Left colon (tissue), 2 donors: Measurements from ENCODE around the gene FRMD4A. TPM values are rescaled to one million over a fixed set of nuclear protein-coding genes. Genes with fewer than 3 reads are reported as not detected.

Experiments
- ATAC-seq: fragments of 200-7000 bp; cut with Tn5 transposase; one replicate; pipeline ENCODE4 v1.9.1; 2020; ENCODE audit warnings: mild to moderate bottlenecking, moderate library complexity
- DNase-seq, 2 donors: peaks; one replicate each; pipeline ENCODE4 v3.0.0-alpha.2; 2020
- intact Hi-C, 2 donors: fragments of 100-400 bp; cut with DNase I in 1 of 2; cut with micrococcal nuclease in 1 of 2; formaldehyde crosslinking; loops; one replicate each; pipeline versions ENCODE4 v1.11.2 to v1.14.0; 2022; cut with DNase I, micrococcal nuclease
- long read RNA-seq: library from polyadenylated mRNA; unstranded; transcript quantifications from one replicate; pipeline ENCODE4 v2.0.0, GENCODE V29; 2021
- total RNA-seq, 2 donors: library from RNA; stranded (reverse); fragmentation: NEBNext Ultra II Directional; extraction: Animal tissue kit (Norgen Biotek cat#: 25700); gene quantifications; one replicate each; pipeline ENCODE4 v1.2.1, GENCODE V29; 2021
- donor health status: DM: no; HTN: no; CAD: no.
- donor health status: DM: yes; HTN: yes; CAD: no.

FRMD4A gene
- total RNA-seq, result 10 to 100 TPM in 1 of 2 donors, 1 to 10 TPM in 1; 5.1 to 11.2 TPM
- long read RNA-seq, partial matches to known transcripts, result 0 of 5 reads
- long read RNA-seq, other reads (novel, unspliced or antisense), result 4 of 5 reads

DNA sequence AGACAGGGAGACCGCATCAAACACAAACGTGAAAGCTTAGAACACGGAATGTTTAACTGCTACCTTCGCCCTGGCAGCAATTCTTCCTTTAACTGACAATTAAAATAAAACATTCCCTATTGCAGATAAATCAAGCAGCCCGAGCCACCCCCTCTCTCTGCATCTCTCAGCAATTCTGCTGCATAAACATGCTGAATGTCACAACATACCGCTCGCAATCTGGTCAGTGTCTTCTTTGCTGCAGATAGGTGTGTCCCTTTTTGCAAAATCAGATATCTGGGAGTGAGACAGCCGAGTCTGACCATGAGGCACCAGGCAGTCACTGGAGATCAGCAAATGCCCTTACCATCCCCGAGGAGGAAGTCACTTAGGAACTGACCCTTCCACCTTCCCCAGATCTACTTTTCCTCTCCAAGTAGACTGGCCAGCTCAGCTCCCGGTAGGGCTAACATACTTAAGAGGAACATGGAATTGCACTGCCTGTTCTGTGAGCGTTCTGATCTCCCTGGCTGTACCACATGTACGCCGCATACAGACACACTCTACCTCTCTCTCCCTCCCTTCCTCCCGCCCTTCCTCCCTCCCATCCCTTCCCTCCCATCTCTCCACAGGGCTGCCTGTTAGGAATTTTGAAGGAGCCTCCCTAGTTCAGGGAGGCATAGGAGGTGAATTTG is at the start of gene FRMD4A:
TSS of gene FRMD4A (minus strand) at position 537 of the 674 bp plus-strand sequence.
- ATAC-seq (no peak), DNase-seq (no peak)
- intact Hi-C loops, result no loop called here

GRCh38 chr10:14379556-14380280 is 49.0 kb upstream of the FRMD4A start:
- DNase-seq, result no peak
- intact Hi-C loops, result no loop called here
- no peak for ATAC-seq

GRCh38 chr10:14378387-14378960 is 47.8 kb upstream of the FRMD4A start:
- intact Hi-C loops, result no loop called here
- ATAC-seq (no peak), DNase-seq (no peak)

DNA sequence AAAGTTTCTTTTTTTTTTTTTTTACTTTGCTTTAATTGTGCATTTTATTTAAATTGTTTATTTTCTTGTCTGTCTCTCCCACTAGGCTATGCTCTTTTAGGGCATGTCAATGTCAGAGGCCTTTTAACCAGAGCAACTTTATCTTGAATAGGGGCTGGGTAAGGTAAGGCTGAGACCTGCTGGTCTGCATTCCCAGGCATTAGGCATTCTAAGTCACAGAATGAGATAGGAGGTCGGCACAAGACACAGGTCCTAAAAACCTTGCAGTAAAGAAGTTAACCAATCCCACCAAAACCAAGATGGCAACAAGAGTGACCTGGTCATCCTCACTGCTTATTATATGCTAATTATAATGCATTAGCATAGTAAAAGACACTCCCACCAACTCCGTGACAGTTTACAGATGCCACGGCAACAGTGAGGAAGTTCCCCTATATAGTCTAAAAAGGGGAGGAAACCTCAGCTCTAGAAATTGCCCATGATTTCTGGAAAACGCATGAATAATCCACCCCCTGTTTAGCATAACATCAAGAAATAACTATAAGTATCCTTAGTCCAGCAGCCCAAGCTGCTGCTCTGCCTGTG is 47.0 kb upstream of the FRMD4A start:
- ATAC-seq, result no peak
- DNase-seq, result no peak
- intact Hi-C loops, result no loop called here

- no peak for ATAC-seq
- DNase-seq, result no peak
- intact Hi-C loops, result no loop called here
Measured at GRCh38 chr10:14374745-14375445, 44.2 kb upstream of the FRMD4A start.

DNA sequence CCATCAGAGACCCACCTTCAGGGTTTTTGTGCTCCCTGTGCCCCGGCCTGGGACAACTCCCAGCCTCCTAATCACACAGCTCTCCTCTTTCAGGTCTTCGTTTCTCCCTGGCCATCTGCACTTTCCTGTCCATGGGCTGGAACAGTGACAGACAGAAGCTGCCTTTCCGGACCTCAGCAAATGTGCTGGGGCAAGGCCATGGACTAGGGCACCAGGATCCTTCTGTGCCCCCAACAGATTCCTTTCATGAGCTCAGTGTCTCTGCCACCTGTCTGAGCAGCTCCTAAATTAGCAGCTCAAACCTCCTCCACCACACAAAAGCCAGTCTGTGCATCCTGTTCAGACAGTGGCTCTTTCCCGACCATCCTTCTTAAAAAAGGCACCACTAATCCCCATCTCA is 41.9 kb upstream of the FRMD4A start:
- no peak for ATAC-seq
- intact Hi-C loops, result no loop called here
- DNase-seq, result no peak

- ATAC-seq, result no peak
- DNase-seq, result no peak
- intact Hi-C loops, result no loop called here
Measured at GRCh38 chr10:14371581-14371980, 40.9 kb upstream of the FRMD4A start.

- no peak for ATAC-seq
- intact Hi-C loops, result no loop called here
Measured at GRCh38 chr10:14370894-14371293, 40.2 kb upstream of the FRMD4A start.

DNA sequence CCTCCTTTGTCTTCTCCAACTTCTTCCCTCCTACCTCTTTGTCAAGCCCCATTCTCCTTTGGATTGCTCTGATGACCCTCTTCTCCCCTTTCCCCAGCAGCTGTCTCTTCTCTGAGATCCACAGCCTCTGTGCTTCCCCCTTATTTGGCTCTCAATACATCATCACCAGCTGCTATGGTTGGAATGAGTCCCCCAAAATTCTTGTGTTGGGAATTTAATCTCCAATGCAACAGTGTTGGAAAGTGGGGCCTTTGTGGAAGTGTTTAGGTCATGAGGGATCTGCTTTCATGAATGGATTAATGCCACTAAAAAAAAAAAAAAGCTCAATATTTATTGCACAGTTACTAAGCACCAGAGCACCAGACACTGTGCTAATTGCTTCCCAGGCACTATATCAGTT is 39.2 kb upstream of the FRMD4A start:
- DNase-seq (no peak), ATAC-seq (no peak)
- intact Hi-C loops, result no loop called here

More at GRCh38 chr10:14370894-14371293, 40.2 kb upstream of the FRMD4A start:
- DNase-seq, result no peak

GRCh38 chr10:14366760-14367159 is 36.0 kb upstream of the FRMD4A start:
- ATAC-seq, result no peak

GRCh38 chr10:14365266-14365665 is 34.5 kb upstream of the FRMD4A start:
- intact Hi-C loops, result no loop called here
- no peak for DNase-seq
- no peak for ATAC-seq

More at GRCh38 chr10:14366760-14367159, 36.0 kb upstream of the FRMD4A start:
- DNase-seq, result no peak
- intact Hi-C loops, result no loop called here

- intact Hi-C loops, result no loop called here
- no peak for ATAC-seq
- no peak for DNase-seq
Measured at GRCh38 chr10:14362104-14362503, 31.4 kb upstream of the FRMD4A start.

- DNase-seq (no peak), ATAC-seq (no peak)
- intact Hi-C loops, result no loop called here
Measured at GRCh38 chr10:14360961-14361360, 30.2 kb upstream of the FRMD4A start.

- DNase-seq (no peak), ATAC-seq (no peak)
- intact Hi-C loops, result no loop called here
Measured at GRCh38 chr10:14360515-14360914, 29.8 kb upstream of the FRMD4A start.

- intact Hi-C loops, result no loop called here
- peak; percentile 91 for ATAC-seq
- no peak for DNase-seq
Measured at GRCh38 chr10:14358886-14359573, 28.3 kb upstream of the FRMD4A start.

GRCh38 chr10:14356921-14357320 is 26.2 kb upstream of the FRMD4A start:
- no peak for ATAC-seq
- intact Hi-C loops, result no loop called here
- no peak for DNase-seq

- intact Hi-C loops, result no loop called here
- DNase-seq (no peak), ATAC-seq (no peak)
Measured at GRCh38 chr10:14355750-14356149, 25.0 kb upstream of the FRMD4A start.

DNA sequence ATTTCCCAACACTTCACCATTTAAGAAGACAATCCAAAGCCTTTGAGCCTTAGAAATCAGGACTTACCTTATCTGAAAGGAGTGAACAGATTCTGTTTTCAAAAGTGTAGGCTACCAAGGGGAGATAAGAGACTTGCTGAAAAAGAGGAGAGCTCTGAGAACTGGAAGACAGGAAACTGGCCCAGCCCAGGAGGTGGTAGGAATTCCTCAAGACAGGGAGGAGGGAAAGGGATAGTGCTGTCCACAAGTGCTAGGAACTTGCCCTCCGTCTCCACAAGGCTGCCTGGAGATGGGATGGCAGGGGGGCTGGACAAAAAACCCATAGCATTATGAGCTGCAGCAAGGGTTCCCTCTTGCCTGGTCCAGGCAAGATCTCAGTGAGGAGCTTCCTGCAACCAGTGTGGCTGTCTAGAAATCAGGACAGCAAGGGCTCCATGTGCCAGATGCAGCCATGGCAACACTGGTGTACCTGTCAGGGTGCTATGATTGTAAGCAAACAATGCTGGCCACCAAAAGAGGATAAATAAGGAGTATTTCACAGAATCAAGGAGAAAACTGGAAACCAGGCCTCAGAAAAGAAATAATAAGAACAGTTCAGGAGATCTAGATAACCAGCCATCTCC is 22.7 kb upstream of the FRMD4A start:
- intact Hi-C loops, result no loop called here
- ATAC-seq, result no peak
- no peak for DNase-seq
